Measurements from ENCODE around the gene ELMO1. TPM values are rescaled to one million over a fixed set of nuclear protein-coding genes. Genes with fewer than 3 reads are reported as not detected.

ELMO1 gene
- total RNA-seq, 1 donor from 2014 or later = 60.1 TPM

DNA sequence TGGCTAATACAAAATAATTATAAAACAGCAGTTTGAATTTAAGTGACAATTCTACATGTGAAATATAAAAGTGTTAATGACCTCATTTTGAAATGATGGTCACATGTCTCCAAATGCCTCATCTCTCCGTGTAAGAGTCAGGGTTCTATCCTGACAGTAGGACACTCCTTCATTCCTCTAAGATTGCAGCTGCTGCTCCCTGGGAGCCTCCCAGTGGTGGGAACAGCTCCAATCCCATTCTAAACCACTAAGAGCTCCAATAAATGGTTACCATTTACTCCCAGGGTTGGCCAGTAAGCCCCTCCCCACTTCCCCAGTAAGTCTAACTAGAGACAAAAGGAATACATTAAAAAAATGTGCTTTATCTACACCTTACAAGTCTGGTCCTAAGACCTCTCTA lies 379.8 kb downstream of the ELMO1 start:
- no peak for ATAC-seq
- Histone ChIP-seq H3K4me3 (no peak overlapping the region), H3K36me3 (no peaks in the 10 kb centered on the region), H3K27ac (no peak overlapping the region), H3K9me3 (no peaks in the 10 kb centered on the region), H3K4me1 (no peaks in the 10 kb centered on the region), H3K27me3 (ENCODE audit: low read depth) (no peaks in the 10 kb centered on the region)
- TF ChIP-seq, protein P1, sequence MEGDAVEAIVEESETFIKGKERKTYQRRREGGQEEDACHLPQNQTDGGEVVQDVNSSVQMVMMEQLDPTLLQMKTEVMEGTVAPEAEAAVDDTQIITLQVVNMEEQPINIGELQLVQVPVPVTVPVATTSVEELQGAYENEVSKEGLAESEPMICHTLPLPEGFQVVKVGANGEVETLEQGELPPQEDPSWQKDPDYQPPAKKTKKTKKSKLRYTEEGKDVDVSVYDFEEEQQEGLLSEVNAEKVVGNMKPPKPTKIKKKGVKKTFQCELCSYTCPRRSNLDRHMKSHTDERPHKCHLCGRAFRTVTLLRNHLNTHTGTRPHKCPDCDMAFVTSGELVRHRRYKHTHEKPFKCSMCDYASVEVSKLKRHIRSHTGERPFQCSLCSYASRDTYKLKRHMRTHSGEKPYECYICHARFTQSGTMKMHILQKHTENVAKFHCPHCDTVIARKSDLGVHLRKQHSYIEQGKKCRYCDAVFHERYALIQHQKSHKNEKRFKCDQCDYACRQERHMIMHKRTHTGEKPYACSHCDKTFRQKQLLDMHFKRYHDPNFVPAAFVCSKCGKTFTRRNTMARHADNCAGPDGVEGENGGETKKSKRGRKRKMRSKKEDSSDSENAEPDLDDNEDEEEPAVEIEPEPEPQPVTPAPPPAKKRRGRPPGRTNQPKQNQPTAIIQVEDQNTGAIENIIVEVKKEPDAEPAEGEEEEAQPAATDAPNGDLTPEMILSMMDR (IDR thresholded peaks at IDR 0.05) = no peak
- DNase-seq = no peak
- intact Hi-C loops (cut with DNase I) = no loop called here

DNA sequence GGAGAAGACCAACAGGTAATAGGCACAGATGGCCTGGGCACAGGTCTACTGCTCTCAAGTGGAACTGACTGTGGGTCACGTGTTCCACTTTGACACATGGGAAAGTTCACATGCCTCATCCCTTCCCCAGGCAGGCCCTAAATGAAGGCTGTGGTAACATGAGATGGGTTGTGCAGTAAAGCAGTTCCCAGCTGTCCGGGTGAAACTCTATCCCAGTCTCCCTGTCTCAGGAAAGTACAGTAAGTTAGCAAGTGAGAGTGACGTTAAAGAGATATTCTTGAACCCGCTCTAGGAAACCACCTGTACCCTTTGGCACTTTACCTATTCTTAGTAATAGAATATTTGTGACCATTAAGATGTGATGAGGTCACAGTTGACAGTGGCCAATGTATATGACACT lies 380.6 kb downstream of the ELMO1 start:
- Histone ChIP-seq H3K9me3 (no peaks in the 10 kb centered on the region), H3K36me3 (no peaks in the 10 kb centered on the region), H3K4me3 (no peak overlapping the region), H3K27me3 (ENCODE audit: low read depth) (no peaks in the 10 kb centered on the region), H3K27ac (no peak overlapping the region), H3K4me1 (no peaks in the 10 kb centered on the region)
- no peak for ATAC-seq
- intact Hi-C loops (cut with DNase I) = no loop called here
- no peak for DNase-seq
- TF ChIP-seq, protein P1 (IDR thresholded peaks at IDR 0.05) = no peak

DNA sequence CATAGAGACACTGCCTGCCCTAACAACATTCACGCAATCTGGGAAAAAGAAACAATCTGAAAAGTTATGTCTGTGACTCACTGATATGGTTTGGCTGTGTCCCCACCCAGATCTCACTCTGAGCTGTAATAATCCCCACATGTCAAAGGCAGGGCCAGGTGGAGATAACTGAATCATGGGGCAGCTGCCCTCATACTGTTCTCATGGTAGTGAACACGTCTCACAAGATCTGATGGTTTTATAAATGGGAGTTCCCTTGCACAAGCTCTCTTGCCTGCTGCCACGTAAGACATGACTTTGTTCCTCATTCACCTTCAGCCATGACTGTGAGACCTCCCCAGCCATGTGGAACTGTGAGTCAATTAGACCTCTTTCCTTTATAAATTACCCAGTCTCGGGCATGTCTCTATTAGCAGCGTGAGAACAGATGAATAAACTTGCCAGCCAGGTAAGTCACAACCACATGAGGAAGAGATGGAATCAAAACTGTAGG lies 382.8 kb downstream of the ELMO1 start:
- ATAC-seq = no peak
- no peak for DNase-seq

DNA sequence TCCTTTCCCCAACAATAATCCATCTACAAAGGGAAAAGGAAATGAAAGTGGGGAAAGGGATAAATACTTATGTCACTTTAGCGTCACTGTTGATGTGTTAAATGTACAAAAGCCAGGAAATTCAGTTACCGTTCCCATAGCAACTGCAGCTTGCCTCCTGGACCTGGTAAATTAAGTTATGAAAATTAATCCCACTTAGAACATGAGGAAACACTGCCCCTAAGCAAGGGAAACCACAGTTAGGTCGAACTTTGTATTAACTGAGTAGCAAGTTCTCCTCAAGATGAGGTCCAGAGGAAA lies 386.2 kb downstream of the ELMO1 start:
- DNase-seq (no peak), ATAC-seq (no peak)
- Histone ChIP-seq H3K9me3 (no peaks in the 10 kb centered on the region), H3K27me3 (ENCODE audit: low read depth) (no peaks in the 10 kb centered on the region), H3K4me1 (no peaks in the 10 kb centered on the region), H3K4me3 (no peak overlapping the region), H3K36me3 (no peaks in the 10 kb centered on the region), H3K27ac (no peak overlapping the region)
- TF ChIP-seq, protein P1 (IDR thresholded peaks at IDR 0.05) = no peak
- intact Hi-C loops (cut with DNase I) = no loop called here

More for the DNA sequence above, 382.8 kb downstream of the ELMO1 start:
- Histone ChIP-seq H3K27me3 (ENCODE audit: low read depth) (no peaks in the 10 kb centered on the region), H3K36me3 (no peaks in the 10 kb centered on the region), H3K27ac (no peak overlapping the region), H3K4me3 (no peak overlapping the region), H3K9me3 (no peaks in the 10 kb centered on the region), H3K4me1 (no peaks in the 10 kb centered on the region)
- TF ChIP-seq, protein P1 (IDR thresholded peaks at IDR 0.05) = no peak
- intact Hi-C loops (cut with DNase I) = no loop called here

DNA sequence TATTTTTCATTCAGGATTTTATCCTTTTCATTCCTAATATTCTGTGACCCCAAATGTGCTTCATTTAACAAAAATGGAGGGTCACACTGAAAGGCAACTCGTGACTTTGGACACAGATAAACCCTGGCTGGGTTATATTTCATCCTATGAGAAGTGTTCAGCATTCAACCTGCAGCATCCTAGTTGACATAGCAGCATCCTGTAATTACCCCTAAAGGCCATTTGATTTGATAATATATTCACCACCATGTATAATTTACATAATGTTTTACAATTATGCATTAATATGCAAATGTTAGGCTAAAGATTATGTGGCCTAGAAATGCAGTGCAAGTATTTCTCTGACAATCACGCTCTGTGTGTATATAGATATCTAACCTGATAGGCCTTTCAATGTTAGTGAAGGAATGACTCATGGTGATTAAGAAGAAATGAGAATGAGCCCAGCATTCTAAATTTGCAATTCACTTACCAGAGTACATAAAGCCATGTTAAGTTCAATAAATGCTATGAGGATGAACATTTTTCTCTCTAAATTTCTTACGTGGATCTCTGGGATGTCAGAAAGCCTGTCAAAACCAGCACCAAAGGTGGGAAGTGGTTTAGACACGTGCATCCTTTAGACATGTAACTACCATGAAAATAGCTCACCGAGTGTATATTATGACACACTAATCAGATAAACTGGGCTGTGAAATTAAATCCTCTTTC lies 386.7 kb downstream of the ELMO1 start:
- intact Hi-C loops (cut with DNase I) = no loop called here
- TF ChIP-seq, protein P1 (IDR thresholded peaks at IDR 0.05) = no peak
- Histone ChIP-seq H3K27ac (no peak overlapping the region), H3K36me3 (no peaks in the 10 kb centered on the region), H3K4me3 (no peak overlapping the region), H3K9me3 (no peaks in the 10 kb centered on the region), H3K27me3 (ENCODE audit: low read depth) (no peaks in the 10 kb centered on the region), H3K4me1 (no peaks in the 10 kb centered on the region)
- DNase-seq = no peak
- ATAC-seq = no peak

Measured in lower lobe of right lung (tissue), 2 donors.